ENCODE data around the gene HS1BP3.

The HS1BP3 gene

GRCh38 chr2:20645301-20645701, 5.6 kb downstream of the HS1BP3 start:
- no peak for FAIRE-seq

- no peak for FAIRE-seq
Observed at GRCh38 chr2:20643826-20644225, 7.1 kb downstream of the HS1BP3 start.

- FAIRE-seq = no peak
Observed at GRCh38 chr2:20643060-20643459, 7.8 kb downstream of the HS1BP3 start.

GRCh38 chr2:20642055-20642971, 8.6 kb downstream of the HS1BP3 start:
- FAIRE-seq = no peak

GRCh38 chr2:20641123-20641985, 9.5 kb downstream of the HS1BP3 start:
- no peak for FAIRE-seq

- FAIRE-seq = no peak
Observed at GRCh38 chr2:20640411-20641122, 10.3 kb downstream of the HS1BP3 start.

- no peak for FAIRE-seq
Observed at GRCh38 chr2:20638646-20639430, 12.1 kb downstream of the HS1BP3 start.

GRCh38 chr2:20638014-20638413, 12.9 kb downstream of the HS1BP3 start:
- no peak for FAIRE-seq

GRCh38 chr2:20637147-20637546, 13.8 kb downstream of the HS1BP3 start:
- no peak for FAIRE-seq

GRCh38 chr2:20635675-20636584, 15.0 kb downstream of the HS1BP3 start:
- FAIRE-seq = no peak

GRCh38 chr2:20635113-20635510, 15.8 kb downstream of the HS1BP3 start:
- no peak for FAIRE-seq

- FAIRE-seq = no peak
Observed at GRCh38 chr2:20634507-20635112, 16.3 kb downstream of the HS1BP3 start.

- no peak for FAIRE-seq
Observed at GRCh38 chr2:20633794-20634506, 16.9 kb downstream of the HS1BP3 start.

GRCh38 chr2:20633001-20633400, 17.9 kb downstream of the HS1BP3 start:
- FAIRE-seq = no peak

GRCh38 chr2:20632446-20632990, 18.4 kb downstream of the HS1BP3 start:
- FAIRE-seq = no peak

GRCh38 chr2:20631617-20632307, 19.1 kb downstream of the HS1BP3 start:
- FAIRE-seq = no peak

GRCh38 chr2:20630967-20631366, 19.9 kb downstream of the HS1BP3 start:
- FAIRE-seq = no peak

- no peak for FAIRE-seq
Observed at GRCh38 chr2:20629581-20630171, 21.2 kb downstream of the HS1BP3 start.

- FAIRE-seq = no peak
Observed at GRCh38 chr2:20629181-20629580, 21.7 kb downstream of the HS1BP3 start.

All from A204.1 (cell line).